HG02870 (cell line): ENCODE measurements around the gene ROBO3.

Experiments
- ATAC-seq: cut with Tn5 transposase; IDR thresholded peaks from one replicate; pipeline ENCODE4 v1.9.1; 2021; ENCODE audit warnings: mild to moderate bottlenecking, moderate library complexity; ENCODE audit not compliant: unreplicated experiment

ROBO3 gene

DNA sequence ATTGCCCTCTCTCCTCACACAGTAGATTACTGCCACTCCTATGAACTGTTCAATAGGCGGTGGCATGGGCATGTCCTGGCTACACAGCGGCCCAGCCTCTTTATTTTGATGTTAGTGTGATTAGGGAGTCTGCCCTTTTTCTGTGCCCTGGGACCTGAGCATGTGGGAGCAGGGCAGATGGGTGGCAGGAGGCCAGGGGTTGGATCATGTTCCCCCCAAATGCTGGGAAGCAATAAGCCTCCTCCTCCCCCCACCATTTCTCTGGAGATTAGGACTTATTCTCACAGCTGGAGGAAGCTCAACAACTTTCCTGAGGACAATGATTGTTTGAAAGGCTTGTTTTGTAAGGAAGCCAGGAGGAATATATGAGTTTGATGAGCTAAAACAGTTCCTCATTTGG lies 54.7 kb downstream of the ROBO3 start:
- no peak for ATAC-seq

DNA sequence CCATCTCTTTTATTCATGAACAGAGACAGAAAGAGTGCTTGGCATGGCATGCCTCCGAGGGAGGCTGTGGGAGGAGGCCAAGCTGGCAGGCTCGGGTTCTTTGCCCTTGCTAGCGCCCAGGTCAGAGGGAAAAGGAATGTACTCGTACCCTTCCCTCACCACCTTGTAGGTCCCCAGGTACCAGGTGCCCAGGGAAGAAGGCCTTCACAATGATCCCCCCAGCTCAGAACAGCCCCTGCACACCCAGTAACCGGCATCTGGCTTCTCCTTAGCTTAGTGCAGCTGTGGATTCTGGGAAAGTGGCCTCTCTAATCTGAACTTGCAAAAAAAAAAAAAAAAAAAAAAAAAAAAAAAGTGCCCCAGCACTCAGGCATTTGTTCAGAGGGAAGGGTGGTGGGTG lies 55.1 kb downstream of the ROBO3 start:
- ATAC-seq, result no peak

DNA sequence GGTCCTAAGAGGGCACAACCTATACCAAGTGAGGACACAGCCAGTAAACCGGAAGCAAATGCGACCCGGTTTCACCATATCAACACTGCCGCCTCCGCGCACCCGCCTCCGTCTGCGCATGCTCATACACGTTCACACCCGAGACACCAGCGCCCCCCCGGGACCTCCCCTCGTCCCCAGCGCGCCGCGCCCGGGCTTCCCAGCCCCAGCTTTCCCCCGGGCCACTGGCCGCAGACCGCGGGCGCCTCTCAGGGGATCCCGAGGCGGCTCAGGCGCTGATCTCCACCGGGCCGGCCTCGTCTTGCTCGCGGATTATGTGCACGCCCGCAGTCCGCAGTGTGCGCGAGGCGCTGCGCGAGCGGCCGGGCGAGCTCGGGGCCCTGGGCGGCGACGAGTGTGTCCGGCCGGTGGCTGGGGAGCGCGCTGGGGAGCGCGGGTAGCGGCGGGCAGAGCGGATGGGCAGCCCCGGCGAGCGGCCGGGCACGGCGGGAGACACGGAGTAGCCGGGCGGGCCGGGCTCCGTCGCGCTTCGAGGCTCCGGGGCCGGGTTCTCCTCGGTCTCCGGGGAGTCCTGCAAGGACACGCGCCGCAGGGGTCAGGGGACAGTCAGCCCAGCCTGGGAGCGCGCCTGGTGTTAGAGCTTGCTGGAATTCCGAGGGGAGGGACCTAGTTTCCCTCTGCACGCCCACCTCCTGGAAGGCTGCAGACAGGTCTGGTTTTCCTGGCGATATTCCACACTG lies 55.8 kb downstream of the ROBO3 start:
- peak; percentile 55 for ATAC-seq

DNA sequence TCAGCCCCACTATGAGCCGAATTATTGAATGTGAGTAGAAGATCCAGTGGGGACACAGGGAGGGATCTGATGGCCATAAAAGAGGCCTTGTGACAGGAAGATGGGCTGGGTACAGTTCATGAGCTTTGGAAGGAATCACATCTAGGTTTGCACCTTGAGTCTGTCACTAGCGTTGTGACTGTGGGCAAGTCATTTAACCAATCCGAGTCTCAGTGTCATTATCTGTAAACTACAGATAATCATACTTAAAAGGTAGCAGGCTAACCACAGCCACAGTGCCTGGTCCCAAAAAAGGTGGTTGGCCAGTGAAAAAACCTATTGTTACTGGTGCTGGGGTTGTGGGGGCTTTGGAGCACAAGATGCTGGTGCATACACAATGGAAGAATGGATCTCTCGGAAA lies 57.6 kb downstream of the ROBO3 start:
- no peak for ATAC-seq

DNA sequence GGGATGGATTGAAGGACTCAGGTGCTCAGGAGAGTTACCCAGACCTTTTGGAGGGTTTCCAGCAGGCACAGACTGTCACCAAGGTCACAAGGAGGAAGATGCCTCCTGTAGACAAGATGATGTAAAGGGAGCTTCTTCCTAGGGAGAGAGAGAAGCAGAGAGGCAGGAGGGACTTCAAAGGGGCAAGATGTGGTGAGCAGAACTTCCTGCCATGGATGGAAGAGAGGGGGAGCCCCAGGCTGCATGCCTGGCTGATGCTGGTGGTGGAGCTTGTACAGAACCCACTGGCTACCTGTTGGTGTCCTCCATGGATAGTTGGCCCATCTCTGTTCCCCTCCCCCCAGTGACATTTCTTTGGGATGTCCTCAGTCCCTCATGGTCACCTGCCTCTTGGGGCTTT lies 58.1 kb downstream of the ROBO3 start:
- ATAC-seq, result no peak

DNA sequence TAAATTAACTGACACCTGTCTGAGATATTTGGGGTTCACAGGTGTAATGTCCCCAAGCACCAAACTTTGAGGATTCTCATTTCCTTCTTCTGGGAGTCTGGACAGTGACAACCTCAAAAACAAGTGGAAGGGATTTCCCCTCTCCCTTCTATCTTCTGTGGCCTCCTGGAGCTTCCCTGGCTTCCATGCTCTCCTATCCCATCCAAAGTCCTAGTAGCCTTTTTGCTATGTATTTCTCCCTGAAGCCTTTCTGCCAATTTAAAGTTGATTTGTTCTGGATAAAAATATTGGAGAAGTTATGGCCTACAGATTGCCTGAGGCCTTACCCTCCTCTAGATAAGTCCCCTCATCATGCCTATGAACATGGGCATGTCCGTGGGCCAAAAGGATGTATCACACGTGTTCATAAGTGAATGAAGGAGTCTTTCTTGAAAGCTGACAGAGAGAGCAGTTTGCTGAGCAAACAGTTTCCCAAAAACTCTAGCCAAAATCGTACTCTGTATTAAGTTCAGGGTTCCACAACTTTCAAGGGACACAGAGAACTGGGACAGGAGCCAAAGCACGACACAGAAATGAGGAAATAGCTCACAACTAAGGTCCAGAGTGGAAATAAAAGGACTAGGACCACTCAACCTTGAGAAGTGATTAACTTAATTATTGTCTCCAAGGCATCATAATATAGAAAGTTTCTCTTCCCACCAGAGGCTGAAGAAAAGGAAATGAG lies 63.9 kb downstream of the ROBO3 start:
- ATAC-seq, result no peak

DNA sequence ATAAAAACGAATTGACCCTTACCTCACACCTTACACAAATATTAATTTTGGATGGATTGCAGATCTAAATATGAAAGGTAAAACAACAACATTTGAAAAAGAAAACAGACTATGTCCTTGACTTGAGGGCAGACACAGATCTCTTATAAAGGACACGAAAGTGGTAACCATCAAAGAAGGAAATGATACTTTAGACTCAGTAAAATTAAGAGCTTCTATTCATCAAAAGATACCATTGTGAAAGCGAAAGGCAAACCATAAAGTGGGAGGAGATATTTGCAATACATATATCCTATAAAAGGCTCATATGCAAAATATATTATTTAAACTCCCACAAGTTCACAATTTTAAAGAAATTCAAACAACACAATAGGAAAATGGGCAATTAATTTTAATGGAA lies 65.6 kb downstream of the ROBO3 start:
- peak; percentile 79 for ATAC-seq
